Left lung (tissue), 10 donors: ENCODE data around the gene COP1. TPM values are rescaled to one million over a fixed set of nuclear protein-coding genes. Genes with fewer than 3 reads are reported as not detected.

Experiments
- ATAC-seq: fragments of 200-7000 bp; cut with Tn5 transposase; one replicate; pipeline ENCODE4 v1.9.1; 2020; ENCODE audit warnings: moderate library complexity
- DNase-seq, 4 donors: peaks; one replicate each; pipeline ENCODE4 v3.0.0-alpha.2; 2013 to 2020
- H3K27ac ChIP-seq, 2 donors: fragments of 200-600 bp; sonication (generic) in 1 of 2; one replicate each; pipeline versions ENCODE4 v1.5.0 to v1.8.0; 2020 to 2021
- H3K27me3 ChIP-seq, 2 donors: fragments of 200-600 bp; sonication (generic) in 1 of 2; one replicate each; pipeline versions ENCODE4 v1.5.0 to v1.8.0; 2020 to 2021
- H3K36me3 ChIP-seq, 2 donors: fragments of 200-600 bp; sonication (generic) in 1 of 2; one replicate each; pipeline versions ENCODE4 v1.5.0 to v1.8.0; 2020 to 2021
- H3K4me1 ChIP-seq, 2 donors: fragments of 200-600 bp; one replicate each; pipeline ENCODE4 v1.8.0; 2021
- H3K4me3 ChIP-seq, 2 donors: fragments of 200-600 bp; sonication (generic) in 1 of 2; one replicate each; pipeline versions ENCODE4 v1.5.0 to v1.8.0; 2020 to 2021; ENCODE audit warnings: mild to moderate bottlenecking in 1 of 2
- H3K9me3 ChIP-seq, 2 donors: fragments of 200-600 bp; sonication (generic) in 1 of 2; one replicate each; pipeline versions ENCODE4 v1.5.0 to v1.8.0; 2020 to 2021
- CTCF ChIP-seq, 2 donors: fragments of 200-600 bp; sonication (generic) in 1 of 2; IDR thresholded peaks; one replicate each; pipeline versions ENCODE4 v1.5.0 to v1.8.0; 2021; ENCODE audit warnings: antibody characterized with exemption in 2 of 2
- intact Hi-C, 2 donors: fragments of 100-400 bp; cut with DNase I; formaldehyde crosslinking; loops; one replicate each; pipeline versions ENCODE4 v1.11.2 to v1.14.2; 2022
- polyA plus RNA-seq, 6 donors: library from polyadenylated mRNA; unstranded; fragments of 120-200 nt; gene quantifications; one replicate each; pipeline ENCODE4 v1.2.1, GENCODE V29; 2013; ENCODE audit not compliant: insufficient read length in 6 of 6
- total RNA-seq, 2 donors: library from RNA; stranded (reverse); fragmentation: NEBNext Ultra II Directional; extraction: Animal tissue kit (Norgen Biotek cat#: 25700); gene quantifications; one replicate each; pipeline ENCODE4 v1.2.1, GENCODE V29; 2021
- donor health status: DM: no; HTN: yes; CAD: no.
- donor health status: DM: no; HTN: no; CAD: no.

COP1 gene
- total and polyA plus RNA-seq, 8 donors: 42.5 to 64.3 (median 57.7) TPM

DNA sequence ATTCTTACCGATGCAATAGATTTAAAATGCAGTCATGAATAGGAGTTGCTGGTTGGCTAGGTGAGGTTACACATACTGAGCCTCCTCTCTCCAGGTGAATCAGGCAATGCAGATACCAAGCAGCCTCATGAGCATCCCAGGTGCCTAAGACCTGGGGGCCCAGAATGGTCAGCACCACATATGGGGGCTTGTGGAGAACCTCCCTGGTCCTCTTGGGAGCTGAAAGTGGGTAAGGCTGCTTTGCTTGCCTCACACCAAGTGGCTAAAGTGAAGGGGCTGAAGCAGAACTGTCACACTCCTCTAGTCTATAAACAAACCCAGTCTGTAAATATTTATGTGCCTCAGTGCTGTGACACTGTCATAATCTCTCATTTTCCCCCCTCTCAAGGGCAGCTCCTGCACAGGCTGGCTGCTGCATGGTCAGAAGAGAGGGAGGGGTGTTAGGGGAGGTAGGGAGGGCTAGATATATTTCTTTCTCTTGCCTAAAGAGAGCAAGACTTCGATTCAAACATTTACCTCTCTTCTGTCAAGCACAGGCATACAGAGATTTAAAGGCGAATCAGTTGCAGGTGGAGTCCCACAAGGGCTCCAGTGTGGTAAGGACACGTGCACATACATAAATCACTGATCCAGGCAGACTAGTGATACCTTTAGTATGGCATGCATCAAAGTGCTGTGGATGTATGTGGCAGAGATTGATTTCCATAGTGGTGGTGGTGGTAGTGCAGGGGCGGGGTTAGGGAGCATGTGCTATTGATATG, 305.8 kb downstream of the COP1 start:
- no peaks in the 10 kb centered on the region for H3K27me3 ChIP-seq
- intact Hi-C loops: no loop called here
- ATAC-seq (no peak), DNase-seq (no peak)
- H3K4me3 ChIP-seq: no peak overlapping the region
- no peaks in the 10 kb centered on the region for H3K4me1 ChIP-seq
- peaks cover 0 to 11% of the 10 kb centered on the region in 2 donors for H3K36me3 ChIP-seq
- no peak overlapping the region for H3K27ac ChIP-seq
- no peak for TF ChIP-seq CTCF (IDR thresholded peaks at IDR 0.05)
- no peaks in the 10 kb centered on the region for H3K9me3 ChIP-seq

- intact Hi-C loops: no loop called here
Observed at GRCh38 chr1:175900171-175900570, 306.9 kb downstream of the COP1 start.

GRCh38 chr1:175895966-175896365, 311.1 kb downstream of the COP1 start:
- ATAC-seq (no peak), DNase-seq (no peak)
- TF ChIP-seq CTCF (IDR thresholded peaks at IDR 0.05): no peak

More at GRCh38 chr1:175900171-175900570, 306.9 kb downstream of the COP1 start:
- Histone ChIP-seq H3K4me3 (no peak overlapping the region), H3K9me3 (no peaks in the 10 kb centered on the region), H3K36me3 (peaks cover 0 to 11% of the 10 kb centered on the region in 2 donors), H3K27me3 (no peaks in the 10 kb centered on the region), H3K4me1 (no peaks in the 10 kb centered on the region), H3K27ac (no peak overlapping the region)
- ATAC-seq (no peak), DNase-seq (no peak)
- no peak for TF ChIP-seq CTCF (IDR thresholded peaks at IDR 0.05)

More at GRCh38 chr1:175895966-175896365, 311.1 kb downstream of the COP1 start:
- H3K27me3 ChIP-seq: no peaks in the 10 kb centered on the region
- no peak overlapping the region for H3K4me3 ChIP-seq
- intact Hi-C loops: no loop called here
- no peaks in the 10 kb centered on the region for H3K4me1 ChIP-seq
- no peaks in the 10 kb centered on the region for H3K9me3 ChIP-seq
- no peaks in the 10 kb centered on the region for H3K36me3 ChIP-seq
- no peak overlapping the region for H3K27ac ChIP-seq
